OCI-LY1 (cell line): ENCODE data around the gene NR6A1.

ENCODE experiments used
- CTCF ChIP-seq: fragments of 200-600 bp; sonication (generic), shearing (Covaris generic); IDR thresholded peaks from 2 replicates; pipeline ENCODE4 v1.5.1; 2017; ENCODE audit warnings: mild to moderate bottlenecking, antibody characterized with exemption, low read length, moderate library complexity, mixed read lengths
- EZH2 ChIP-seq: fragments of 200-600 bp; sonication (generic), shearing (Covaris generic); IDR thresholded peaks from 2 replicates; pipeline ENCODE4 v1.8.0; 2017; ENCODE audit warnings: borderline replicate concordance, mixed run types, mild to moderate bottlenecking, antibody characterized with exemption, low read length, moderate library complexity, mixed read lengths

- no peak for TF ChIP-seq CTCF
- TF ChIP-seq EZH2, result no peak
Measured at GRCh38 chr9:124537926-124538325, 233.2 kb downstream of the NR6A1 start.
